Pericardium fibroblast (primary cell): ENCODE data around the gene PTPDC1. TPM values are rescaled to one million over a fixed set of nuclear protein-coding genes. Genes with fewer than 3 reads are reported as not detected.

Experiments used
- total RNA-seq: library from RNA; depleted of rRNA; stranded (reverse); fragments of >200 nt; gene quantifications from 2 replicates; pipeline ENCODE4 v1.2.3, GENCODE V29; 2015

The PTPDC1 gene
- total RNA-seq = 5.4 and 7.8 TPM in 2 replicates

GRCh38 chr9:94084314-94084713 is at the start of gene PTPDC1:
TSS of gene PTPDC1 (plus strand) at chr9:94084464. CDS start at chr9:94084531, 67 bp downstream.

Other genes with a start within 250 kb of the PTPDC1 start
- 0.09 and 0.12 TPM in 2 replicates for gene BARX1, start 129.1 kb upstream of the PTPDC1 start, total RNA-seq
- gene ZNF169, start 174.8 kb downstream of the PTPDC1 start, total RNA-seq = 1.1 and 1.3 TPM in 2 replicates
- gene NUTM2F, start 244.2 kb downstream of the PTPDC1 start, total RNA-seq = not detected in 2 replicates